HG03565 (cell line): Measurements from ENCODE around the gene PLPP3.

Source experiments
- ATAC-seq: cut with Tn5 transposase; IDR thresholded peaks from one replicate; pipeline ENCODE4 v1.9.1; 2021; ENCODE audit warnings: mild to moderate bottlenecking, moderate library complexity; ENCODE audit not compliant: unreplicated experiment

PLPP3 gene

DNA sequence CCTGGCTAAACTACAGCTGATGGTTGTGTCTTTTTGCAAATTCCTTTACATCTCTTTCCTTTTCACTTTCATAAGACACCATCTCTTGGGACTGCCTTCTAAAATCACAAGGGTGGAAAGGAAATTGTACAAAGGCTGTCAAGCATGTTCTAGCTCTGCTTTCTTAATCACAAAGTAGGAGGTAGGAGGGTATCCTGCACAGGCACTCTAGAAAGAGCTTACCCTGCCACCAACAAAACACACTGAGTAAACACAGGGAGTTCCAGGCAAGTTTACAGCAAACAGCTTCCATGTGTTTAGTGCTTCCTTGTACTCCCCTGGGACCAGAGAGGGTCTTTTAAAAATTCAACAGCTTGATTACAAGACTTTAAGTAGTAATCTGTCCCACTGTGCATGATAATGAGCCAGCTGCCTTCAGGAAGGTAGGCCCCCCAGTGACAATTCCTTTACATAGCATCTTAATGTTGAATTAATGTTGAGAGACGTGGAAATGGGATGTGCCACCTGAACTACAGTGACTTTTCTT is 2.4 kb downstream of the PLPP3 start:
- no peak for ATAC-seq

GRCh38 chr1:56575865-56576264 is 3.5 kb downstream of the PLPP3 start:
- ATAC-seq = no peak

DNA sequence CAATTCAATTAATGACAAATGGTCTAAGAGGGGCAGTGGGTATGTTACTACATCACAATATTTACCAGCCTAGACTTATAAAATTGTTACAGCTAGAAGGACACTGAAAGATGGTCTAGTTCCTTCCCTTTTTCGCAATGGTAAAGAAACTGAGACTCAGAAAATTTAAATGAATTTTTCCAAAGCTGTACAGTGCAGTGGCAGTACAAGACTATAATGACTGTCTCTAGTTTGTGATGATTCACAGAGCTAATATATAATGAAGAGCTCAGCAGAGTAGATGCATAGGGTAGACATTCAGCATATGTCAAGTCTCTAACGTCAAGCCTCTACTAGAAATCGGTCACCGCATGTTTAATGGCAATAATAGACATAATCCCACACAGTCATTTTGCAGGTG is 4.6 kb downstream of the PLPP3 start:
- ATAC-seq = no peak

- ATAC-seq = no peak
Measured at GRCh38 chr1:56573311-56573710, 6.1 kb downstream of the PLPP3 start.

GRCh38 chr1:56572334-56573050 is 6.9 kb downstream of the PLPP3 start:
- no peak for ATAC-seq

- ATAC-seq = no peak
Measured at GRCh38 chr1:56571448-56571847, 7.9 kb downstream of the PLPP3 start.

DNA sequence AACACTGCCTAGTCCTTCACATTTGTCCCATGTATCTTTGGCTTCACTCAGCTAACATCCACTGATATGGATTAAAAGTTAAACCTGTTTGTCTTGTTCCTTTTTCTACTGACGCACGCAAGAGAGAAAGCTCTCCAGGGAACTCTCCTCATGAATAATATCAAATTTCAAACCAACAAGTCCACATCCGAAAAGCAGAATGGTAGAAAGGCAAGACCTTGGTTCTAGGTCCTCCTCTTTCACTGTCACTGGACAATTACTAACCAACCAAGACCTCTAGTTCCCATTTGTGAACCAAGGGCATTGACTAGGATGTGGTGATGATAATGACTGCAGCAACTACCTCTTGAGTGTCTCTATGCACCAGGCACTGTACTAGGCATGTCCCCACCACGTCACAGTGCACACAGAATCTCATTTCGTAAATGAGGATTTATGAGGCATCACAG is 8.4 kb downstream of the PLPP3 start:
- ATAC-seq = no peak

GRCh38 chr1:56569661-56570060 is 9.7 kb downstream of the PLPP3 start:
- ATAC-seq = no peak

DNA sequence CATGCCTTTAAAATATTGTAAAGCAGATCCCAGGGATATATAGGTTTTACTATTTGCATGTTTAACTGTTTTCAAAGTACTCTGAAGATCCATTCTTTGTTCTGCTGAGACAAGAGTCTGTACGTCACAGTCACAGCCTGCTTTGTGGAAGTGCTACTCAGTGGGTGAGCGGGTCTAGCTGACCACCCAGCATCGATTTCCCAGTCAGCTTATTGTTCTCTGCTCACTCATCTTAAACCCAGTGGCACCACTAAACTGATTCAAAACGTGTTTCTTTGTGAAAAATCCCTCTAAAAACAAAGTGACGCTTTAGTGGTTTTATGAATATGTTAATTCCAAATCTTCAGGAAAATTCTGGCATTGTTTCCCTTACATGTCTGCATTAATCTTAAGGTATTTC is 12.4 kb downstream of the PLPP3 start:
- ATAC-seq = no peak

GRCh38 chr1:56566061-56566744 is 13.2 kb downstream of the PLPP3 start:
- ATAC-seq = no peak

GRCh38 chr1:56564615-56565014 is 14.7 kb downstream of the PLPP3 start:
- no peak for ATAC-seq

DNA sequence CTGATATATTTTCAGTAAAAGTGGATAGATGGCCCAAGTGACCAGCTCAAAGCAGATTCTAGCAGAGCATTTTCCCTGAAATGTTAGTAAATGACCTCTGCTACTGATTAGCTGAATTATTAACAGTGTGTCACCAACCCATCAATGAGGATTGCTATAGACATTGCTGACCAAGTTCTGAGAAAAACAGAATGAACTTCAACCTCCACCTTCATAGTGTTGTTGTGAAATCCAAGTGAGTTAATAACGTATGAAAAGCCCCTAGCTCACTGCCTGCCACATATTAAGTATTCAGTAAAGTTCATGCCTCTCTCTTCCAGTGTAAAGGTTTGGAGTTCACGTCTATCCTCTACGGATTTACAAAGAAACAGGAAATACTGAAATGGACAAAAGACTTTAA is 15.8 kb downstream of the PLPP3 start:
- no peak for ATAC-seq

DNA sequence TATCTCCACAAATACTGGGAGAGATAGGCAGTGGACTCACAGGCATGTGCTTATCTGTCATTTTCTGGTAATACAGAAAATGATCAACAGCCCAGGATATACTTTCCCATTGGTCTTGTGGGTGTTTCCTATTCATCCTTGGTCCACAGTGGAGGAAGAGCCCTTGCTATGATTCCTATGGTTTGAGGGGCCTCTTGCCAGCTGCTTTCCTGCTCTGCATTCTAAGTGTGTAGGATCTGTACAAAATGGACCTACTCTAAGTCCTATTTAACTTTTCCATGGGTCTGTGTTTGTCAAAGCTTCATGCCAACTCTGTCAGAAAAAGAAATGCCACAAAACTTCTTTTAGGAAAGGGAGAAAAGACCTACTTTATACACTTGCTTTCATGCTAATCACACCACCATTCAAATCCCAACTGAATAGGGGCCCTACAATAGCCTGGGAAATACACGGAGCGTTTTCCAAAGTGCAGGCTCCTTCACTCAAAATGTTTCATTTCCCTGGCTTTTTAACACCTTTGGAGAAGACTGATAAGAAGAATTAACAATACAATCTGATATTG is 16.4 kb downstream of the PLPP3 start:
- no peak for ATAC-seq

DNA sequence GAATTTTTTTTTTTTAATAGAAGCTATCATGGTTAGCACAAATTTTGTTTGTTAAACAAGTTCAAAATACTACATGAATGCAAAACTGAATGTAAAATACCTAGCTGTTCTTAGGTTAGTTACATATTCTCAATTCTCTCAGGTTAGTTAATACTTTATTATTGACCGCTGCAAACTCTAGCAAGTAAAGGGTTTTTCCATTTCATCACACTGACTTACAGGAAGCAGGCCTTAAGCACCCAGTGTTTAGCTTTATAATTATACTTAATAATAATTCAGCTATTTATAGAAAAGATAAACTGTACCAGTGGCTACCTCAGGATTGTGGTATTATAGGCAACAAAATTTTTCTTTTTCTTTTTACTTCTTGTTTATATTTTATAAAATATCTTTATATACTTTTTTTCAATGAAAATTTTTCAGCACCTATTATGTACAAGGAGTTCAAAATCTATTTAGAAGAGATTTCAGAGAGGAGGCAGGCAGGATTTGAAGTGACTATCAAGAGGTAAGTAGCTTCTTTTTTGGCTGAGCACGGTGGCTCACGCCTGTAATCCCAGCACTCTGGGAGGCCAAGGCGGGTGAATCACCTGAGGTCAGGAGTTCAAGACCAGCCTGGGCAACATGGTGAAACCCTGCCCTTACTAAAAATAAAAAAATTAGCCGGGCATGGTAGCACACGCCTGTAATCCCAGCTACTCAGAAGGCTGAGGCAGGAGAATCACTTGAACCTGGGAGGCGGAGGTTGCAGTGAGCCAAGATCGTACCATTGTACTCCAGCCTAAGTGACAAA is 17.9 kb downstream of the PLPP3 start:
- ATAC-seq = no peak

DNA sequence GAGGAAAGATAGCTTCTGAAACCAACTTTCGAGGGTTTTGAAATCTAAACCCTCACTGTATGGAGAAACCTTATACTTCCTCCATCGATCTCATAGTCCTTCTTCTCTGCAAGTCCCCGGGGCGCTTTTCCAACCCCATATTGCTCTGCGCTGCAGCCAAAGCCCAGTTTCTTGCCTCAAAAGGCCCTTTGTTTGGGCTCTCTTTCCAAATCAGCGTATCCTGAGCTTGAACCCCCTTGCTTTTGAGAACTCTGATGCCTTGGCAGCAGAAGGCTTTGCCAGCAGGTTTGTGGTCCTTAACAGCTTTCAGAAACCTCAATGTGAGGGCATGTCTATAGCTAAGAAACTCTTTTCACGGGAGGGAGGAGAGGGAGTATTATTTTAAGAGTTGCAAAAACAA is 21.6 kb downstream of the PLPP3 start:
- no peak for ATAC-seq

GRCh38 chr1:56555448-56555847 is 23.9 kb downstream of the PLPP3 start:
- no peak for ATAC-seq

GRCh38 chr1:56553046-56553445 is 26.3 kb downstream of the PLPP3 start:
- ATAC-seq = no peak

- ATAC-seq = no peak
Measured at GRCh38 chr1:56552349-56552748, 27.0 kb downstream of the PLPP3 start.

GRCh38 chr1:56551691-56552090 is 27.7 kb downstream of the PLPP3 start:
- no peak for ATAC-seq

GRCh38 chr1:56550859-56551188 is 28.5 kb downstream of the PLPP3 start:
- no peak for ATAC-seq

- ATAC-seq = no peak
Measured at GRCh38 chr1:56550138-56550858, 29.1 kb downstream of the PLPP3 start.
